Thyroid gland (tissue), 4 donors: Measurements from ENCODE around the gene CSRNP3.

Experiments used
- CTCF ChIP-seq, 6 experiments: fragments of 200-600 bp in 3 of 6; fragments of 450-650 bp in 3 of 6; sonication (generic) in 3 of 6; IDR thresholded peaks; one replicate each; pipeline ENCODE4 v1.5.1; 2016 to 2019; ENCODE audit warnings: antibody characterized with exemption in 6 of 6, mild to moderate bottlenecking in 2 of 6, inconsistent platforms in 1 of 6, moderate library complexity in 1 of 6
- POLR2A ChIP-seq, 2 donors: fragments of 450-650 bp; IDR thresholded peaks; one replicate each; pipeline ENCODE4 v1.6.1; 2017; ENCODE audit warnings: antibody characterized with exemption in 2 of 2, mild to moderate bottlenecking in 2 of 2, moderate library complexity in 1 of 2

- TF ChIP-seq CTCF (IDR thresholded peaks at IDR 0.05) = no peak
- no peak for TF ChIP-seq POLR2A (IDR thresholded peaks at IDR 0.05)
Measured at GRCh38 chr2:165528691-165529090, 59.2 kb downstream of the CSRNP3 start.
